ENCODE data around the gene GNPTG.

Gene GNPTG

GRCh38 chr16:1378804-1379303 lies 27.1 kb downstream of the GNPTG start:
- Histone ChIP-seq H2AFZ (ENCODE audit: low read depth) (no peak overlapping the region), H3K27ac (no peak overlapping the region), H3K79me2 (ENCODE audit: insufficient read depth, low read depth) (no peaks in the 10 kb centered on the region)

GRCh38 chr16:1379304-1380076 lies 27.8 kb downstream of the GNPTG start:
- no peak overlapping the region for H3K4me2 ChIP-seq
- H3K79me2 ChIP-seq (ENCODE audit: insufficient read depth, low read depth) = no peaks in the 10 kb centered on the region
- H3K9ac ChIP-seq = no peak overlapping the region
- no peak overlapping the region for H3K27ac ChIP-seq
- H2AFZ ChIP-seq (ENCODE audit: low read depth) = no peak overlapping the region
- no peaks in the 10 kb centered on the region for H3K4me1 ChIP-seq (ENCODE audit: low read depth, poor library complexity, severe bottlenecking)
- H3K4me3 ChIP-seq (IDR thresholded peaks at IDR 0.05; ENCODE audit: insufficient read depth, low read depth, low read length) = no peak overlapping the region
- no peak for TF ChIP-seq CTCF (conservative IDR thresholded peaks at IDR 0.05; ENCODE audit: low read depth, low read length)
- H3K27me3 ChIP-seq (ENCODE audit: insufficient read depth, low read depth) = no peaks in the 10 kb centered on the region
- H3K36me3 ChIP-seq (ENCODE audit: insufficient read depth) = no peaks in the 10 kb centered on the region; the same call in 1 of the 2 replicates
- no peaks in the 10 kb centered on the region for H4K20me1 ChIP-seq (ENCODE audit: insufficient read depth)

More at GRCh38 chr16:1378804-1379303, 27.1 kb downstream of the GNPTG start:
- Histone ChIP-seq H3K4me1 (ENCODE audit: low read depth, poor library complexity, severe bottlenecking) (no peaks in the 10 kb centered on the region), H3K9ac (no peak overlapping the region), H3K4me2 (no peak overlapping the region), H3K27me3 (ENCODE audit: insufficient read depth, low read depth) (no peaks in the 10 kb centered on the region), H4K20me1 (ENCODE audit: insufficient read depth) (no peaks in the 10 kb centered on the region), H3K36me3 (ENCODE audit: insufficient read depth) (no peaks in the 10 kb centered on the region; the same call in 1 of the 2 replicates), H3K4me3 (IDR thresholded peaks at IDR 0.05; ENCODE audit: insufficient read depth, low read depth, low read length) (no peak overlapping the region)
- TF ChIP-seq CTCF (conservative IDR thresholded peaks at IDR 0.05; ENCODE audit: low read depth, low read length) = no peak

GRCh38 chr16:1380195-1380594 lies 28.5 kb downstream of the GNPTG start:
- Histone ChIP-seq H2AFZ (ENCODE audit: low read depth) (no peak overlapping the region), H3K79me2 (ENCODE audit: insufficient read depth, low read depth) (no peaks in the 10 kb centered on the region), H3K4me1 (ENCODE audit: low read depth, poor library complexity, severe bottlenecking) (no peaks in the 10 kb centered on the region), H3K27ac (no peak overlapping the region), H3K4me2 (no peak overlapping the region), H3K36me3 (ENCODE audit: insufficient read depth) (no peaks in the 10 kb centered on the region; the same call in 1 of the 2 replicates), H3K27me3 (ENCODE audit: insufficient read depth, low read depth) (no peaks in the 10 kb centered on the region), H3K9ac (no peak overlapping the region), H3K4me3 (IDR thresholded peaks at IDR 0.05; ENCODE audit: insufficient read depth, low read depth, low read length) (no peak overlapping the region), H4K20me1 (ENCODE audit: insufficient read depth) (no peaks in the 10 kb centered on the region)
- no peak for TF ChIP-seq CTCF (conservative IDR thresholded peaks at IDR 0.05; ENCODE audit: low read depth, low read length)

- Histone ChIP-seq H3K36me3 (ENCODE audit: insufficient read depth) (no peaks in the 10 kb centered on the region; the same call in 1 of the 2 replicates), H2AFZ (ENCODE audit: low read depth) (no peak overlapping the region), H3K4me2 (no peak overlapping the region), H3K4me3 (IDR thresholded peaks at IDR 0.05; ENCODE audit: insufficient read depth, low read depth, low read length) (no peak overlapping the region), H3K79me2 (ENCODE audit: insufficient read depth, low read depth) (no peaks in the 10 kb centered on the region), H3K9ac (no peak overlapping the region), H4K20me1 (ENCODE audit: insufficient read depth) (no peaks in the 10 kb centered on the region), H3K4me1 (ENCODE audit: low read depth, poor library complexity, severe bottlenecking) (no peaks in the 10 kb centered on the region), H3K27ac (no peak overlapping the region), H3K27me3 (ENCODE audit: insufficient read depth, low read depth) (no peaks in the 10 kb centered on the region)
- TF ChIP-seq CTCF (conservative IDR thresholded peaks at IDR 0.05; ENCODE audit: low read depth, low read length) = no peak
Measured at GRCh38 chr16:1381612-1382406, 30.1 kb downstream of the GNPTG start.

All from KMS-11 (cell line).